DOHH2 (cell line): ENCODE measurements around the gene RNASEH2A.

Source experiments
- H3F3A ChIP-seq: fragments of 200-600 bp; sonication (generic), shearing (Covaris generic); 2 replicates; pipeline ENCODE4 v1.6.0; 2016; ENCODE audit warnings: antibody characterized with exemption, mild to moderate bottlenecking; ENCODE audit not compliant: control insufficient read depth, insufficient read depth
- H3K27ac ChIP-seq: fragments of 200-600 bp; sonication (generic); 2 replicates; pipeline ENCODE4 v1.5.1; 2014; ENCODE audit warnings: low read depth, mild to moderate bottlenecking, low read length, moderate library complexity
- H3K27me3 ChIP-seq: fragments of 200-600 bp; sonication (generic); 2 replicates; pipeline ENCODE4 v1.6.1; 2014; ENCODE audit warnings: mild to moderate bottlenecking, low read length, mixed read lengths; ENCODE audit not compliant: control insufficient read depth
- H3K36me3 ChIP-seq: fragments of 200-600 bp; sonication (generic); 2 replicates; pipeline ENCODE4 v1.6.1; 2014; ENCODE audit warnings: mild to moderate bottlenecking, low read length, moderate library complexity, mixed read lengths; ENCODE audit not compliant: control insufficient read depth
- H3K4me1 ChIP-seq: fragments of 200-600 bp; sonication (generic); 2 replicates; pipeline ENCODE4 v1.6.1; 2014; ENCODE audit warnings: mild to moderate bottlenecking, low read length, mixed read lengths; ENCODE audit not compliant: control insufficient read depth
- H3K4me2 ChIP-seq: fragments of 200-600 bp; sonication (generic); 2 replicates; pipeline ENCODE4 v1.6.0; 2014; ENCODE audit warnings: mild to moderate bottlenecking, low read length, moderate library complexity
- H3K4me3 ChIP-seq: fragments of 200-600 bp; sonication (generic); 2 replicates; pipeline ENCODE4 v1.5.1; 2014; ENCODE audit warnings: mild to moderate bottlenecking, low read length, mixed read lengths
- H3K79me2 ChIP-seq: fragments of 200-600 bp; sonication (generic); 2 replicates; pipeline ENCODE4 v1.6.1; 2014; ENCODE audit warnings: mild to moderate bottlenecking, low read length, mixed read lengths; ENCODE audit not compliant: control insufficient read depth
- H3K9me2 ChIP-seq: fragments of 200-600 bp; sonication (generic); replicated peaks from 2 replicates; pipeline ENCODE4 v1.6.1; 2014; ENCODE audit warnings: mild to moderate bottlenecking, low read length, mixed read lengths; ENCODE audit not compliant: control insufficient read depth
- H3K9me3 ChIP-seq: fragments of 200-600 bp; sonication (generic); 2 replicates; pipeline ENCODE4 v1.6.1; 2014; ENCODE audit warnings: antibody characterized with exemption, low read length, mixed read lengths; ENCODE audit not compliant: control insufficient read depth, insufficient read depth
- H4K20me1 ChIP-seq: fragments of 200-600 bp; sonication (generic); 2 replicates; pipeline ENCODE4 v1.6.0; 2014; ENCODE audit warnings: low read depth, mild to moderate bottlenecking, antibody characterized with exemption, low read length, moderate library complexity; ENCODE audit not compliant: control insufficient read depth, insufficient read depth
- EZH2phosphoT487 ChIP-seq: fragments of 200-600 bp; sonication (generic); IDR thresholded peaks from 2 replicates; pipeline ENCODE4 v1.6.1; 2017; ENCODE audit warnings: borderline replicate concordance, mild to moderate bottlenecking, antibody characterized with exemption, low read length, moderate library complexity, mixed read lengths
- TF ChIP-seq, protein P1 (sequence below): fragments of 200-600 bp; sonication (generic); IDR thresholded peaks from one replicate; pipeline ENCODE4 v1.5.1; 2014; ENCODE audit warnings: antibody characterized with exemption, mild to moderate bottlenecking, low read depth, low read length; ENCODE audit not compliant: poor library complexity, severe bottlenecking

RNASEH2A gene

DNA sequence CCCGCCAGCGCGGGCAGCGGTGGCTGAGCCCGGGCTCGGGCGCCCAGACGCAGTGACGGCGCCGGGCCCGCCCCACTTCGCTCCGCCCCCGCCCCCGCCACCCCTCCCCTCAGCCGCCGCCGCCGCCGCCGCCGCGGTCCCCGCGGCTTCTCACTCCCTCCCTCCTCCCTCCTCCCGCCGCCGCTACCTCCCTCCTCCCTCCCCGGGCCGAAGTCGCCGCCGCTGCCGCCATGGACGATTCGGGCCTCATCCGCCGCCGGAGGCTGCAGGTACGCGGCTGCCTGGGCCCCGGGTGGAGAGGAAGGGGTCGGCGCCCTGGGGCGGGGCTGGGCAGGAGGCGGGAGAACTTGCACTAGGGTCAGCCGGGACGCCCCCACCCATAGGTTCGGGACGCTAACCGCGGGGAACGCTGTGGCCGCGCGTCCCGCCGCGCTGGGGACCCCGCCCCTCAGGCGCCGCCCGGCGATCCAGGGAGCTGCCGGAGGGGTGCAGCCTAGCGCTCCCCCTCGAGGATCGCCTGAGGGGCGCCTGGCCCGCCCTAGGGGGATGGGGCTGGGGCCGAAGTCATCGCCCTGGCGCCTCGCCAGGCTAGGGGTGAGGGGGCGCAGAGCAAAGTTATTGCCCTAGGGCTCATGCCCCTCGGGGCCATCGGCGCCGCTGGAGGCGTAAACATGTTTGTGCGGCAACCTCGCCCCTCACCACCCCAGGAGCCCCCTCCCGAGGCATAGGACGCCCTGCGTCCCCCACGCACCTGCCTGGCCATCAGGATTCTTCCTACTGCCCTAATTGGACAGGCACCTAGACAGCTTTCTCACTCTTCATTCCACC, 27.6 kb downstream of the RNASEH2A start:
- peaks cover 14% of the 10 kb centered on the region for H3F3A ChIP-seq
- H4K20me1 ChIP-seq, result no peaks in the 10 kb centered on the region
- peaks cover 49% of the 10 kb centered on the region for H3K4me1 ChIP-seq
- peaks cover 36% of the 10 kb centered on the region for H3K27me3 ChIP-seq
- no peaks in the 10 kb centered on the region for H3K9me2 ChIP-seq
- H3K36me3 ChIP-seq, result no peaks in the 10 kb centered on the region
- peak overlapping the region; percentile 73 for H3K4me3 ChIP-seq
- H3K79me2 ChIP-seq, result no peaks in the 10 kb centered on the region
- no peaks in the 10 kb centered on the region for H3K9me3 ChIP-seq
- peak overlapping the region; percentile 71 for H3K4me2 ChIP-seq
- H3K27ac ChIP-seq, result no peak overlapping the region
- TF ChIP-seq, protein P1, sequence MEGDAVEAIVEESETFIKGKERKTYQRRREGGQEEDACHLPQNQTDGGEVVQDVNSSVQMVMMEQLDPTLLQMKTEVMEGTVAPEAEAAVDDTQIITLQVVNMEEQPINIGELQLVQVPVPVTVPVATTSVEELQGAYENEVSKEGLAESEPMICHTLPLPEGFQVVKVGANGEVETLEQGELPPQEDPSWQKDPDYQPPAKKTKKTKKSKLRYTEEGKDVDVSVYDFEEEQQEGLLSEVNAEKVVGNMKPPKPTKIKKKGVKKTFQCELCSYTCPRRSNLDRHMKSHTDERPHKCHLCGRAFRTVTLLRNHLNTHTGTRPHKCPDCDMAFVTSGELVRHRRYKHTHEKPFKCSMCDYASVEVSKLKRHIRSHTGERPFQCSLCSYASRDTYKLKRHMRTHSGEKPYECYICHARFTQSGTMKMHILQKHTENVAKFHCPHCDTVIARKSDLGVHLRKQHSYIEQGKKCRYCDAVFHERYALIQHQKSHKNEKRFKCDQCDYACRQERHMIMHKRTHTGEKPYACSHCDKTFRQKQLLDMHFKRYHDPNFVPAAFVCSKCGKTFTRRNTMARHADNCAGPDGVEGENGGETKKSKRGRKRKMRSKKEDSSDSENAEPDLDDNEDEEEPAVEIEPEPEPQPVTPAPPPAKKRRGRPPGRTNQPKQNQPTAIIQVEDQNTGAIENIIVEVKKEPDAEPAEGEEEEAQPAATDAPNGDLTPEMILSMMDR, result peak; percentile 12
- TF ChIP-seq EZH2phosphoT487, result no peak

DNA sequence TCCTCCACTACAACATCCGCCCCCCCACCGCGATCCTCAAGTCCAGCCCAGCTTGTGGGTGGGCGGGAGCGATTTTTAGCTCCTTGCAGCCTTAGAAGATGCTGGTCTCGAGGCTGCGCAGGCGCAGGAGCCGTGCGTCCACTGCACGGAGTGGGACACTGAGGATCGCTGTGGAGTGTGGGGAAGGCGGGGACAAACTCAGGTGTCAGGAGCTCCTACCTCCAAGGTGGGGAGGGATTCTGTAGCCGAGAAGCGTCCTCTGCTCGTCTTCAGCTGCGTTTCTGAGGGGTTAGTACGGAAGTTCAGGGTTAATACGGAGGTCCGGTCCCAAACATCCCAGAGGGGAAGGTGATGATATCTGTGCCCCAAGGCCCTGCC, 28.2 kb downstream of the RNASEH2A start, which contains the start of gene RTBDN:
Gene RTBDN, minus strand, starts transcription at position 14 of the 378 bp plus-strand sequence. CDS start 4,600 bp downstream, outside the sequence.
- H3K4me1 ChIP-seq, result peaks cover 55% of the 10 kb centered on the region
- no peak for TF ChIP-seq EZH2phosphoT487
- TF ChIP-seq, protein P1, result no peak
- peak within 1 kb of the TSS; percentile 73 for H3K4me3 ChIP-seq
- H3K9me3 ChIP-seq, result no peaks in the 10 kb centered on the region
- no peaks in the 10 kb centered on the region for H3K79me2 ChIP-seq
- H3K36me3 ChIP-seq, result no peaks in the 10 kb centered on the region
- H3F3A ChIP-seq, result peaks cover 18% of the 10 kb centered on the region
- H3K27me3 ChIP-seq, result peaks cover 42% of the 10 kb centered on the region
- H4K20me1 ChIP-seq, result no peaks in the 10 kb centered on the region
- peak within 1 kb of the TSS; percentile 71 for H3K4me2 ChIP-seq
- H3K9me2 ChIP-seq, result no peaks in the 10 kb centered on the region
- H3K27ac ChIP-seq, result no peak within 1 kb of the TSS

- Histone ChIP-seq H3K27ac (no peak overlapping the region), H3F3A (peaks cover 24% of the 10 kb centered on the region), H4K20me1 (peaks cover 4% of the 10 kb centered on the region; the same call in 1 of the 2 replicates), H3K27me3 (peaks cover 42% of the 10 kb centered on the region), H3K9me3 (no peaks in the 10 kb centered on the region), H3K4me2 (peak overlapping the region; percentile 67), H3K4me1 (peaks cover 59% of the 10 kb centered on the region), H3K36me3 (no peaks in the 10 kb centered on the region), H3K4me3 (peak overlapping the region; percentile 65), H3K9me2 (no peaks in the 10 kb centered on the region), H3K79me2 (no peaks in the 10 kb centered on the region)
- no peak for TF ChIP-seq EZH2phosphoT487
- TF ChIP-seq, protein P1, result no peak
Measured at GRCh38 chr19:12834976-12835757, 28.8 kb downstream of the RNASEH2A start.
